Vagina (tissue), 2 donors: ENCODE measurements around the gene CACNB1.

ENCODE experiments used
- POLR2A ChIP-seq, 2 donors: fragments of 450-650 bp; IDR thresholded peaks; one replicate each; pipeline ENCODE4 v1.6.1; 2017; ENCODE audit warnings: antibody characterized with exemption in 2 of 2, mild to moderate bottlenecking in 2 of 2, moderate library complexity in 2 of 2
- POLR2AphosphoS5 ChIP-seq, 2 donors: sonication (generic); formaldehyde crosslinking; IDR thresholded peaks; one replicate each; pipeline ENCODE4 v1.9.0; 2017; ENCODE audit warnings: antibody characterized with exemption in 2 of 2, mild to moderate bottlenecking in 2 of 2, low read depth in 1 of 2; ENCODE audit not compliant: insufficient read depth in 1 of 2
- TF ChIP-seq, protein P1 (sequence below), 3 experiments: fragments of 450-650 bp in 2 of 3; fragments of 200-600 bp in 1 of 3; sonication (generic) in 1 of 3; IDR thresholded peaks; one replicate each; pipeline ENCODE4 v1.5.1; 2017 to 2019; ENCODE audit warnings: antibody characterized with exemption in 3 of 3, mild to moderate bottlenecking in 2 of 3, moderate library complexity in 2 of 3

DNA sequence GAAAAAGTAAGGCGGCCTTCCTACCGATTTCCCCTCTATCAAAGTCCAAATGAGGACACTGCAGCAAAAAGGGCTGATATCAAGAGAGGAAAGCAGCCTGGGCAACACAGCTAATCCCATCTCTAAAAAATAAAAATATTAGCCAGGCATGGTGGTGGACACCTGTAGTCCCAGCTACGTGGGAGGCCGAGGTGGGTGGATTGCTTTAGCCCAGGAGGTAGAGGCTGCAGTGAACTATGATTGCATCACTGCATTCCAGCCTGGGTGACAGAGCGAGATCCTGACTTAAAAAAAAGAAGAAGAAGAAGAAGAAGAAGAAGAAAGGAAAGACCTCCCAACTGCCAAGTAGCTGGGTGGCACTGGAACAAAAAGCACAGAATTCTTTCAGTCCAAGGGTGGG, 14.4 kb downstream of the CACNB1 start:
- TF ChIP-seq, protein P1, sequence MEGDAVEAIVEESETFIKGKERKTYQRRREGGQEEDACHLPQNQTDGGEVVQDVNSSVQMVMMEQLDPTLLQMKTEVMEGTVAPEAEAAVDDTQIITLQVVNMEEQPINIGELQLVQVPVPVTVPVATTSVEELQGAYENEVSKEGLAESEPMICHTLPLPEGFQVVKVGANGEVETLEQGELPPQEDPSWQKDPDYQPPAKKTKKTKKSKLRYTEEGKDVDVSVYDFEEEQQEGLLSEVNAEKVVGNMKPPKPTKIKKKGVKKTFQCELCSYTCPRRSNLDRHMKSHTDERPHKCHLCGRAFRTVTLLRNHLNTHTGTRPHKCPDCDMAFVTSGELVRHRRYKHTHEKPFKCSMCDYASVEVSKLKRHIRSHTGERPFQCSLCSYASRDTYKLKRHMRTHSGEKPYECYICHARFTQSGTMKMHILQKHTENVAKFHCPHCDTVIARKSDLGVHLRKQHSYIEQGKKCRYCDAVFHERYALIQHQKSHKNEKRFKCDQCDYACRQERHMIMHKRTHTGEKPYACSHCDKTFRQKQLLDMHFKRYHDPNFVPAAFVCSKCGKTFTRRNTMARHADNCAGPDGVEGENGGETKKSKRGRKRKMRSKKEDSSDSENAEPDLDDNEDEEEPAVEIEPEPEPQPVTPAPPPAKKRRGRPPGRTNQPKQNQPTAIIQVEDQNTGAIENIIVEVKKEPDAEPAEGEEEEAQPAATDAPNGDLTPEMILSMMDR (IDR thresholded peaks at IDR 0.05): no peak
- TF ChIP-seq POLR2A (IDR thresholded peaks at IDR 0.05): no peak
- no peak for TF ChIP-seq POLR2AphosphoS5 (IDR thresholded peaks at IDR 0.05; ENCODE audit: insufficient read depth in 1 of 2, low read depth in 1 of 2)
